Esophagus muscularis mucosa (tissue), 4 donors: Measurements from ENCODE around the gene SETDB2. TPM values are rescaled to one million over a fixed set of nuclear protein-coding genes. Genes with fewer than 3 reads are reported as not detected.

Experiments
- DNase-seq: peaks from one replicate; pipeline ENCODE4 v3.0.0-alpha.2; 2017; ENCODE audit errors: extremely low spot score
- H3K27ac ChIP-seq, 4 donors: fragments of 200-600 bp; sonication (generic); replicated peaks in 1 of 4; 1 replicate in 3 of 4; 2 replicates in 1 of 4; pipeline ENCODE4 v1.5.1; 2016 to 2019; ENCODE audit warnings: mild to moderate bottlenecking in 1 of 4
- H3K27me3 ChIP-seq, 4 donors: fragments of 200-600 bp; sonication (generic); one replicate each; pipeline versions ENCODE4 v1.5.1 to v1.6.0; 2016 to 2019
- H3K36me3 ChIP-seq, 4 donors: fragments of 200-600 bp; sonication (generic); one replicate each; pipeline ENCODE4 v1.5.1; 2016 to 2019
- H3K4me1 ChIP-seq, 4 donors: fragments of 200-600 bp; sonication (generic); one replicate each; pipeline ENCODE4 v1.5.1; 2016 to 2019
- H3K4me3 ChIP-seq, 4 donors: fragments of 200-600 bp; sonication (generic); 1 replicate in 2 of 4; 2 replicates in 2 of 4; pipeline ENCODE4 v1.5.1; 2016 to 2019; ENCODE audit warnings: mild to moderate bottlenecking in 4 of 4, moderate library complexity in 1 of 4
- H3K9me3 ChIP-seq, 4 donors: fragments of 200-600 bp; sonication (generic); 1 replicate in 3 of 4; 2 replicates in 1 of 4; pipeline ENCODE4 v1.5.1; 2016 to 2019
- EP300 ChIP-seq: sonication (generic); formaldehyde crosslinking; IDR thresholded peaks from one replicate; pipeline ENCODE4 v1.6.1; 2017; ENCODE audit warnings: antibody characterized with exemption
- POLR2A ChIP-seq: fragments of 450-650 bp; IDR thresholded peaks from one replicate; pipeline ENCODE4 v1.6.1; 2017; ENCODE audit warnings: antibody characterized with exemption, moderate library complexity, mild to moderate bottlenecking, low read depth
- POLR2AphosphoS5 ChIP-seq, 2 donors: sonication (generic); formaldehyde crosslinking; IDR thresholded peaks; one replicate each; pipeline ENCODE4 v1.6.1; 2017; ENCODE audit warnings: antibody characterized with exemption in 2 of 2
- WGBS: methylation state at CpG from one replicate; pipeline ENCODE4 v1.1.5; 2018; 5-methylcytosine and 5-hydroxymethylcytosine counted together
- intact Hi-C: fragments of 100-400 bp; cut with DNase I; formaldehyde crosslinking; loops from one replicate; pipeline ENCODE4 v1.15.1; 2023
- total RNA-seq, 4 donors: library from RNA; depleted of rRNA; stranded (reverse); fragments of >200 nt; gene quantifications; one replicate each; pipeline versions ENCODE4 v1.1.0 to v1.2.1, GENCODE V29; 2016
- TF ChIP-seq, protein P1 (sequence below), 3 experiments: fragments of 200-600 bp in 2 of 3; fragments of 450-650 bp in 1 of 3; sonication (generic) in 2 of 3; IDR thresholded peaks; one replicate each; pipeline ENCODE4 v1.5.1; 2017 to 2019; ENCODE audit warnings: antibody characterized with exemption in 3 of 3, mild to moderate bottlenecking in 2 of 3, moderate library complexity in 1 of 3

The SETDB2 gene
- total RNA-seq, 4 donors from 2014 or later, result 8.4 to 13.3 (median 9.3) TPM

DNA sequence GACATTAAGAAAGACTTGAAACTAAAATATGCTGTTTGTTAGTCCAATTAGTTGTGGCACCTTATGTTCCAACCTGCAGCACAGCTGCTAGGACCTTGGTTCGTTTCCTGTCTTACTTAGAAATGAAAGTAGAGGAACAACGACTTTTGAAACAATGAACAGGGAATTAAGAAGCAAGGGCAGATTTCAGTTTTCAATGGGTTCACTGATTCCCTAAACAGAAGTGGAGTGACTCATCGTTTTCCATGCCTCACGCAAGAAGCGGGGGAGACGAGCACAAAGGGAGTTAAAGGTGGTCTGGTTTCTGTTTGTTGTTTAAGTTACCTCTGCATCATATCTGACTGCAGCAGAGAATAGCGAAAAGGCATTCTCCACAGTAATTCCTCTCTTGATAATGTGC lies 96.5 kb downstream of the SETDB2 start:
- intact Hi-C loops, result no loop called here
- peaks cover 0 to 8% (median 5%) of the 10 kb centered on the region in 4 donors for H3K4me1 ChIP-seq
- peak overlapping the region in 2 of 4 donors; percentile 35 to 36 for H3K27ac ChIP-seq
- WGBS, result 69% methylated on average over 7 of the region's 7 CpGs
- H3K9me3 ChIP-seq, result no peaks in the 10 kb centered on the region
- no peaks in the 10 kb centered on the region for H3K27me3 ChIP-seq
- peaks cover 18 to 61% (median 48%) of the 10 kb centered on the region in 4 donors for H3K36me3 ChIP-seq
- DNase-seq, result no peak
- peak overlapping the region in 1 of 4 donors; percentile 33 for H3K4me3 ChIP-seq
- TF ChIP-seq, protein P1, sequence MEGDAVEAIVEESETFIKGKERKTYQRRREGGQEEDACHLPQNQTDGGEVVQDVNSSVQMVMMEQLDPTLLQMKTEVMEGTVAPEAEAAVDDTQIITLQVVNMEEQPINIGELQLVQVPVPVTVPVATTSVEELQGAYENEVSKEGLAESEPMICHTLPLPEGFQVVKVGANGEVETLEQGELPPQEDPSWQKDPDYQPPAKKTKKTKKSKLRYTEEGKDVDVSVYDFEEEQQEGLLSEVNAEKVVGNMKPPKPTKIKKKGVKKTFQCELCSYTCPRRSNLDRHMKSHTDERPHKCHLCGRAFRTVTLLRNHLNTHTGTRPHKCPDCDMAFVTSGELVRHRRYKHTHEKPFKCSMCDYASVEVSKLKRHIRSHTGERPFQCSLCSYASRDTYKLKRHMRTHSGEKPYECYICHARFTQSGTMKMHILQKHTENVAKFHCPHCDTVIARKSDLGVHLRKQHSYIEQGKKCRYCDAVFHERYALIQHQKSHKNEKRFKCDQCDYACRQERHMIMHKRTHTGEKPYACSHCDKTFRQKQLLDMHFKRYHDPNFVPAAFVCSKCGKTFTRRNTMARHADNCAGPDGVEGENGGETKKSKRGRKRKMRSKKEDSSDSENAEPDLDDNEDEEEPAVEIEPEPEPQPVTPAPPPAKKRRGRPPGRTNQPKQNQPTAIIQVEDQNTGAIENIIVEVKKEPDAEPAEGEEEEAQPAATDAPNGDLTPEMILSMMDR (IDR thresholded peaks at IDR 0.05), result no peak
- TF ChIP-seq POLR2AphosphoS5 (IDR thresholded peaks at IDR 0.05) (no peak), EP300 (no peak), POLR2A (no peak)

GRCh38 chr13:49543656-49544055 lies 99.6 kb downstream of the SETDB2 start:
- intact Hi-C loops, result no loop called here
- no peak for TF ChIP-seq EP300
- no peak for TF ChIP-seq POLR2AphosphoS5 (IDR thresholded peaks at IDR 0.05)
- TF ChIP-seq, protein P1 (IDR thresholded peaks at IDR 0.05), result no peak
- TF ChIP-seq POLR2A, result no peak
- Histone ChIP-seq H3K4me3 (no peak overlapping the region), H3K27me3 (no peaks in the 10 kb centered on the region), H3K9me3 (no peaks in the 10 kb centered on the region), H3K36me3 (peaks cover 27 to 89% (median 70%) of the 10 kb centered on the region in 4 donors), H3K27ac (no peak overlapping the region), H3K4me1 (peaks cover 0 to 8% (median 5%) of the 10 kb centered on the region in 4 donors)
- 88% methylated on average over 3 of the region's 3 CpGs for WGBS
- DNase-seq, result no peak

Other genes with a start within 250 kb of the SETDB2 start
- gene MLNR, start 223.9 kb upstream of the SETDB2 start, total RNA-seq, result under 1 TPM in 1 of 4 donors, not detected in 3; 0.34 TPM
- 1 to 10 TPM; 6.2 to 7.5 (median 6.5) TPM for gene CDADC1, start 196.3 kb upstream of the SETDB2 start, total RNA-seq
- gene CAB39L, start 210 bp upstream of the SETDB2 start, total RNA-seq, result 100 to 1,000 TPM in 1 of 4 donors, 10 to 100 TPM in 3; 75.4 to 119 (median 81.8) TPM
- 10 to 100 TPM; 27.5 to 54.0 (median 31.2) TPM for gene PHF11, start 51.7 kb downstream of the SETDB2 start, total RNA-seq
- gene RCBTB1, start 141.3 kb downstream of the SETDB2 start, total RNA-seq, result 10 to 100 TPM; 11.1 to 14.7 (median 12.3) TPM
- gene ARL11, start 184.2 kb downstream of the SETDB2 start, total RNA-seq, result under 1 TPM; 0.13 to 0.83 (median 0.35) TPM
- 10 to 100 TPM; 17.0 to 56.4 (median 45.9) TPM for gene EBPL, start 247.2 kb downstream of the SETDB2 start, total RNA-seq